PFSK-1 (cell line): ENCODE results near the gene CCDC85A.

Source experiments
- FOXP2 ChIP-seq: optimal IDR thresholded peaks from 2 replicates; pipeline ENCODE3; 2011; ENCODE audit warnings: borderline replicate concordance, control low read depth, inconsistent platforms; ENCODE audit not compliant: insufficient read depth; ENCODE audit errors: extremely low read length, extremely low read depth
- POLR2AphosphoS5 ChIP-seq: IDR thresholded peaks from 2 replicates; pipeline ENCODE4 v1.6.1; 2012; ENCODE audit warnings: low read depth, mild to moderate bottlenecking, control low read depth, low read length, moderate library complexity
- SIN3A ChIP-seq: IDR thresholded peaks from 2 replicates; pipeline ENCODE4 v1.6.1; 2012; ENCODE audit warnings: mild to moderate bottlenecking, low read length, moderate library complexity, borderline replicate concordance; ENCODE audit not compliant: insufficient read depth
- TAF1 ChIP-seq: IDR thresholded peaks from 2 replicates; pipeline ENCODE4 v1.6.1; 2012; ENCODE audit warnings: low read length, control low read depth, borderline replicate concordance; ENCODE audit not compliant: insufficient read depth
- TF ChIP-seq, protein P1 (sequence below), 2 experiments: IDR thresholded peaks; 2 replicates each; pipeline versions ENCODE4 v1.6.1 to v1.8.0; 2011 to 2012; ENCODE audit warnings: low read depth in 2 of 2, low read length in 2 of 2, control low read depth in 1 of 2, inconsistent platforms in 1 of 2, mild to moderate bottlenecking in 1 of 2, moderate library complexity in 1 of 2; ENCODE audit not compliant: insufficient read depth in 1 of 2

CCDC85A gene

GRCh38 chr2:56263876-56264275 is 80.1 kb downstream of the CCDC85A start:
- TF ChIP-seq FOXP2 = no peak
- no peak for TF ChIP-seq TAF1
- no peak for TF ChIP-seq SIN3A
- TF ChIP-seq, protein P1, sequence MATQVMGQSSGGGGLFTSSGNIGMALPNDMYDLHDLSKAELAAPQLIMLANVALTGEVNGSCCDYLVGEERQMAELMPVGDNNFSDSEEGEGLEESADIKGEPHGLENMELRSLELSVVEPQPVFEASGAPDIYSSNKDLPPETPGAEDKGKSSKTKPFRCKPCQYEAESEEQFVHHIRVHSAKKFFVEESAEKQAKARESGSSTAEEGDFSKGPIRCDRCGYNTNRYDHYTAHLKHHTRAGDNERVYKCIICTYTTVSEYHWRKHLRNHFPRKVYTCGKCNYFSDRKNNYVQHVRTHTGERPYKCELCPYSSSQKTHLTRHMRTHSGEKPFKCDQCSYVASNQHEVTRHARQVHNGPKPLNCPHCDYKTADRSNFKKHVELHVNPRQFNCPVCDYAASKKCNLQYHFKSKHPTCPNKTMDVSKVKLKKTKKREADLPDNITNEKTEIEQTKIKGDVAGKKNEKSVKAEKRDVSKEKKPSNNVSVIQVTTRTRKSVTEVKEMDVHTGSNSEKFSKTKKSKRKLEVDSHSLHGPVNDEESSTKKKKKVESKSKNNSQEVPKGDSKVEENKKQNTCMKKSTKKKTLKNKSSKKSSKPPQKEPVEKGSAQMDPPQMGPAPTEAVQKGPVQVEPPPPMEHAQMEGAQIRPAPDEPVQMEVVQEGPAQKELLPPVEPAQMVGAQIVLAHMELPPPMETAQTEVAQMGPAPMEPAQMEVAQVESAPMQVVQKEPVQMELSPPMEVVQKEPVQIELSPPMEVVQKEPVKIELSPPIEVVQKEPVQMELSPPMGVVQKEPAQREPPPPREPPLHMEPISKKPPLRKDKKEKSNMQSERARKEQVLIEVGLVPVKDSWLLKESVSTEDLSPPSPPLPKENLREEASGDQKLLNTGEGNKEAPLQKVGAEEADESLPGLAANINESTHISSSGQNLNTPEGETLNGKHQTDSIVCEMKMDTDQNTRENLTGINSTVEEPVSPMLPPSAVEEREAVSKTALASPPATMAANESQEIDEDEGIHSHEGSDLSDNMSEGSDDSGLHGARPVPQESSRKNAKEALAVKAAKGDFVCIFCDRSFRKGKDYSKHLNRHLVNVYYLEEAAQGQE (IDR thresholded peaks at IDR 0.05; ENCODE audit: insufficient read depth in 1 of 2, low read depth in 2 of 2, low read length in 2 of 2) = no peak
- TF ChIP-seq POLR2AphosphoS5 = no peak

- TF ChIP-seq POLR2AphosphoS5 (no peak), TAF1 (no peak), FOXP2 (no peak)
- TF ChIP-seq, protein P1 (IDR thresholded peaks at IDR 0.05; ENCODE audit: insufficient read depth in 1 of 2, low read depth in 2 of 2, low read length in 2 of 2) = no peak
Measured at GRCh38 chr2:56266761-56267414, 83.1 kb downstream of the CCDC85A start.

DNA sequence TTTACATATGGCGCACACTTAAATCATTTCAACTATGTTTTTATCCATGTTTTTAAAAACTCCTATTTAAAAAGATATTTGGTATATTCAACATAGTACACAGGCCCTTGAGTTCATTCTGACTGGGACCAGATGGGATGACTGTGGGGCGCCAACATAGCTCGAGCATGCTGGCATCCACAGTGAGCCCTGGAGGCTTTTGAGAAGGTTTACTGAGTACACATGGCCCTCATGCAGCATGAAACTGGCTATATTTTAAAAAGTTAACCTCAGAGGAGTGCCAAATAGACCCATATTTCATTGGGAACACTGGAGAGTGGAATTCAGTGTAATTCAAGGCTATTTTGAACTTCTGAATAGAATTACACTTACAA is 83.6 kb downstream of the CCDC85A start:
- TF ChIP-seq, protein P1 (IDR thresholded peaks at IDR 0.05; ENCODE audit: insufficient read depth in 1 of 2, low read depth in 2 of 2, low read length in 2 of 2) = no peak
- no peak for TF ChIP-seq SIN3A
- no peak for TF ChIP-seq TAF1
- no peak for TF ChIP-seq POLR2AphosphoS5
- no peak for TF ChIP-seq FOXP2

DNA sequence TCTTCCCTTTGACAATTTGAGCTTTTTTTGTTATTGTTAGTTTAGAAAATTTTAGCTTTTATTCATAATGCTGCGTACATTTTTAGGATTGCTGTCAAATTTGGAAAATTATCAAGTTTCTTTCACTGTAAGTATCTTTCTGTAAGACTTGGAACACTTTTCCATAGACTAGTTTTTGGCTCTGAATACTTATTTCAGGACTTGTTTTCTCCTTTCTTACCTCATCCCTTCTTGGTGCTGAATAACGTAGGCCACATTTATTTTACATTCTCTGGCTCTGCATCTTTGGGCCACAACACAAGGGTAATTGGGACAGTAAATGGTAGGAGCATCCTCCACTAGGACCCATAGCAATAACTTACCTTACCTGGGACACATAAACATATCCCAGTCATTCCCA is 85.1 kb downstream of the CCDC85A start:
- TF ChIP-seq, protein P1 (IDR thresholded peaks at IDR 0.05; ENCODE audit: insufficient read depth in 1 of 2, low read depth in 2 of 2, low read length in 2 of 2) = no peak
- no peak for TF ChIP-seq SIN3A
- no peak for TF ChIP-seq POLR2AphosphoS5
- no peak for TF ChIP-seq FOXP2
- TF ChIP-seq TAF1 = no peak

DNA sequence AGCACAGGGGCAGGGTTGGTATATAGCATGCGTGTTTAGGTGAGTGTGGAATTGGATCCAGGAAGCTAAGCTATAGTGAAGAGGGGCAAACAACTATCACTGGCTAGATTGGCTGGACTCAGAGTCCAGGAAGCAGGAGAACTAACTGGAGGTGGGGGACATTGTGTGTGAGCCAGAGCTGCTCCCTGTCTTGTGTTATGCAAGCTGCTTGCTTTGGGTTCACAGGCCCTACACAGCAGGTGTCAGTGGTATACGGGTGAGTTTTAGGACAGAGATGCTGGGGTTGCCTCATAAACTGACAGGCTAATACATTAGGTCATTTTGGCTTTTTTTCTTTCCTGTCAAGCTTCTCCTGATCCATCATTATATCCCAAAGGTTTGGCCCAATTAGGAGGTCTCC is 87.5 kb downstream of the CCDC85A start:
- TF ChIP-seq POLR2AphosphoS5 (no peak), SIN3A (no peak), TAF1 (no peak), FOXP2 (no peak)
- TF ChIP-seq, protein P1 (IDR thresholded peaks at IDR 0.05; ENCODE audit: insufficient read depth in 1 of 2, low read depth in 2 of 2, low read length in 2 of 2) = no peak
